Left lung (tissue), 10 donors: ENCODE results near the gene PPP1R27. TPM values are rescaled to one million over a fixed set of nuclear protein-coding genes. Genes with fewer than 3 reads are reported as not detected.

Experiments used
- ATAC-seq: fragments of 200-7000 bp; cut with Tn5 transposase; one replicate; pipeline ENCODE4 v1.9.1; 2020; ENCODE audit warnings: moderate library complexity
- DNase-seq, 4 donors: peaks; one replicate each; pipeline ENCODE4 v3.0.0-alpha.2; 2013 to 2020
- H3K27ac ChIP-seq, 2 donors: fragments of 200-600 bp; sonication (generic) in 1 of 2; one replicate each; pipeline versions ENCODE4 v1.5.0 to v1.8.0; 2020 to 2021
- H3K27me3 ChIP-seq, 2 donors: fragments of 200-600 bp; sonication (generic) in 1 of 2; one replicate each; pipeline versions ENCODE4 v1.5.0 to v1.8.0; 2020 to 2021
- H3K36me3 ChIP-seq, 2 donors: fragments of 200-600 bp; sonication (generic) in 1 of 2; one replicate each; pipeline versions ENCODE4 v1.5.0 to v1.8.0; 2020 to 2021
- H3K4me1 ChIP-seq, 2 donors: fragments of 200-600 bp; one replicate each; pipeline ENCODE4 v1.8.0; 2021
- H3K4me3 ChIP-seq, 2 donors: fragments of 200-600 bp; sonication (generic) in 1 of 2; one replicate each; pipeline versions ENCODE4 v1.5.0 to v1.8.0; 2020 to 2021; ENCODE audit warnings: mild to moderate bottlenecking in 1 of 2
- H3K9me3 ChIP-seq, 2 donors: fragments of 200-600 bp; sonication (generic) in 1 of 2; one replicate each; pipeline versions ENCODE4 v1.5.0 to v1.8.0; 2020 to 2021
- intact Hi-C, 2 donors: fragments of 100-400 bp; cut with DNase I; formaldehyde crosslinking; loops; one replicate each; pipeline versions ENCODE4 v1.11.2 to v1.14.2; 2022
- polyA plus RNA-seq, 6 donors: library from polyadenylated mRNA; unstranded; fragments of 120-200 nt; gene quantifications; one replicate each; pipeline ENCODE4 v1.2.1, GENCODE V29; 2013; ENCODE audit not compliant: insufficient read length in 6 of 6
- total RNA-seq, 2 donors: library from RNA; stranded (reverse); fragmentation: NEBNext Ultra II Directional; extraction: Animal tissue kit (Norgen Biotek cat#: 25700); gene quantifications; one replicate each; pipeline ENCODE4 v1.2.1, GENCODE V29; 2021
- TF ChIP-seq, protein P1 (sequence below), 2 donors: fragments of 200-600 bp; sonication (generic) in 1 of 2; IDR thresholded peaks; one replicate each; pipeline versions ENCODE4 v1.5.0 to v1.8.0; 2021; ENCODE audit warnings: antibody characterized with exemption in 2 of 2
- donor health status: DM: no; HTN: yes; CAD: no.
- donor health status: DM: no; HTN: no; CAD: no.

PPP1R27 gene
- total and polyA plus RNA-seq, 8 donors = 0.11 to 0.28 TPM; not detected in 6

DNA sequence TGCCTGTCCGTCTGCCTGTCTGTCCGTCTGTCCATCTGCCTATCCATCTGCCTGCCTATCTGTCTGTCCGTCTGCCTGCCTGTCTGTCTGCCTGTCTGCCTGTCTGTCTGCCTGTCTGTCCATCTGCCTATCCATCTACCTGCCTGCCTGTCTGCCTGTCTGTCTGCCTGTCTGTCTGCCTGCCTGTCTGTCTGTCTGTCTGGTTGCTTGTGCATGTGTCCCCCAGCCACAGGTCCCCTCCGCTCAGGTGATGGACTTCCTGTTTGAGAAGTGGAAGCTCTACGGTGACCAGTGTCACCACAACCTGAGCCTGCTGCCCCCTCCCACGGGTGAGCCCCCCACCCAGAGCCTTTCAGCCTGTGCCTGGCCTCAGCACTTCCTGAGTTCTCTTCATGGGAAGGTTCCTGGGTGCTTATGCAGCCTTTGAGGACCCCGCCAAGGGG is 25.3 kb downstream of the PPP1R27 start:
- H3K4me1 ChIP-seq = peaks cover 0 to 5% of the 10 kb centered on the region in 2 donors
- no peak for ATAC-seq
- H3K27ac ChIP-seq = no peak overlapping the region
- no peaks in the 10 kb centered on the region for H3K9me3 ChIP-seq
- intact Hi-C loops = no loop called here
- no peak for DNase-seq
- TF ChIP-seq, protein P1, sequence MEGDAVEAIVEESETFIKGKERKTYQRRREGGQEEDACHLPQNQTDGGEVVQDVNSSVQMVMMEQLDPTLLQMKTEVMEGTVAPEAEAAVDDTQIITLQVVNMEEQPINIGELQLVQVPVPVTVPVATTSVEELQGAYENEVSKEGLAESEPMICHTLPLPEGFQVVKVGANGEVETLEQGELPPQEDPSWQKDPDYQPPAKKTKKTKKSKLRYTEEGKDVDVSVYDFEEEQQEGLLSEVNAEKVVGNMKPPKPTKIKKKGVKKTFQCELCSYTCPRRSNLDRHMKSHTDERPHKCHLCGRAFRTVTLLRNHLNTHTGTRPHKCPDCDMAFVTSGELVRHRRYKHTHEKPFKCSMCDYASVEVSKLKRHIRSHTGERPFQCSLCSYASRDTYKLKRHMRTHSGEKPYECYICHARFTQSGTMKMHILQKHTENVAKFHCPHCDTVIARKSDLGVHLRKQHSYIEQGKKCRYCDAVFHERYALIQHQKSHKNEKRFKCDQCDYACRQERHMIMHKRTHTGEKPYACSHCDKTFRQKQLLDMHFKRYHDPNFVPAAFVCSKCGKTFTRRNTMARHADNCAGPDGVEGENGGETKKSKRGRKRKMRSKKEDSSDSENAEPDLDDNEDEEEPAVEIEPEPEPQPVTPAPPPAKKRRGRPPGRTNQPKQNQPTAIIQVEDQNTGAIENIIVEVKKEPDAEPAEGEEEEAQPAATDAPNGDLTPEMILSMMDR (IDR thresholded peaks at IDR 0.05) = no peak
- no peaks in the 10 kb centered on the region for H3K36me3 ChIP-seq
- H3K4me3 ChIP-seq = no peak overlapping the region
- peaks cover 6 to 87% of the 10 kb centered on the region in 2 donors for H3K27me3 ChIP-seq

DNA sequence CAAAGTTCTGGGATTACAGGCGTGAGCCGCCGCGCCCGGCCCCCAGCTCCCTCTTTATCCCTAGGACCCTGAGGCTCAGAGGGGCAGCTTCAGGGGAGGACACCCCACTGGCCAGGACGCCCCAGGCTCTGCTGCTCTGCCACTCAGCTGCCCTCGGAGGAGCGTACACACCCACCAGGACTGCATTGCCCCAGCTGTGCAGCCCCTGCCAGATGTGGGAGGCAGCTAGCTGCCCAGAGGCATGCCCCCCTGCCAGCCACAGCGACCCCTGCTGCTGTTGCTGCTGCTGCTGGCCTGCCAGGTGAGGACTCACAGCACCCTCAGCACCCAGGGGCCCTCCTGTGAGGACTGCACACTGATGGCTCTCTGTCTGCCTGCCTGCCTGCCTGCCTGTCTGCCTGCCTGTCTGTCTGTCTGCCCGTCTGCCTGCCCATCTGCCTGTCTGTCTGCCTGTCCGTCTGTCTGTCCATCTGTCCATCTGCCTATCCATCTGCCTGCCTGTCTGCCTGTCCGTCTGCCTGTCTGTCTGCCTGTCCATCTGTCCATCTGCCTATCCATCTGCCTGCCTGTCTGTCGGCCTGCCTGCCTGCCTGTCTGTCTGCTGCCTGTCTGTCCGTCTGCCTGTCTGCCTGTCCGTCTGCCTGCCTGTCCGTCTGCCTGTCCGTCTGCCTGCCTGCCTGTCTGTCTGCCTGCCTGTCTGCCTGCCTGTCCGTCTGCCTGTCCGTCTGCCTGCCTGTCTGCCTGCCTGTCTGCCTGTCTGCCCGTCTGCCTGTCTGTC is 25.9 kb downstream of the PPP1R27 start:
- TF ChIP-seq, protein P1 (IDR thresholded peaks at IDR 0.05) = no peak
- ATAC-seq = no peak
- H3K9me3 ChIP-seq = no peaks in the 10 kb centered on the region
- H3K36me3 ChIP-seq = no peaks in the 10 kb centered on the region
- no peak overlapping the region for H3K27ac ChIP-seq
- intact Hi-C loops = no loop called here
- H3K4me3 ChIP-seq = no peak overlapping the region
- DNase-seq = no peak
- H3K4me1 ChIP-seq = peaks cover 0 to 11% of the 10 kb centered on the region in 2 donors
- peaks cover 13 to 93% of the 10 kb centered on the region in 2 donors for H3K27me3 ChIP-seq

DNA sequence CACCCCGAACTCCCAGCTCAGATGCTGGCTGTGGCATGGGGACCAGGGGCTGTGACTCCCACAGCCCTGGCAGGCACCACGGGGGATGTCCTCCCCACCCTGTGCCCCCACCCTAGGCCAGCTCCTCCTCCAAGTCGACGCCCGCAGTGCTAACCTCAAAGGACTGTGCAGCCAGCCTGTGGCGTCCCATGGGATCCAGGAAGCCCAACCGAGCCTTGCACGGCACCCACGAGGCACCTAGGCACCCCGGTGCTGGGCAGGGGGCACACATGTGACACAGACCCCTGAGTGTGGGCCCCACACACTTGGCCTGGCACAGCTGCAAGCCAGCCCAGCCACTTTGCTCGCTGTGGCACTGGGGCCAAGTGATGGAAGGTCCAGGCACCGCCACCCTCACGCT is 27.0 kb downstream of the PPP1R27 start:
- intact Hi-C loops = no loop called here
- ATAC-seq (no peak), DNase-seq (no peak)
- H3K9me3 ChIP-seq = no peaks in the 10 kb centered on the region
- TF ChIP-seq, protein P1 (IDR thresholded peaks at IDR 0.05) = no peak
- no peak overlapping the region for H3K4me3 ChIP-seq
- peaks cover 0 to 18% of the 10 kb centered on the region in 2 donors for H3K4me1 ChIP-seq
- H3K36me3 ChIP-seq = no peaks in the 10 kb centered on the region
- no peak overlapping the region for H3K27ac ChIP-seq
- peaks cover 24 to 95% of the 10 kb centered on the region in 2 donors for H3K27me3 ChIP-seq

DNA sequence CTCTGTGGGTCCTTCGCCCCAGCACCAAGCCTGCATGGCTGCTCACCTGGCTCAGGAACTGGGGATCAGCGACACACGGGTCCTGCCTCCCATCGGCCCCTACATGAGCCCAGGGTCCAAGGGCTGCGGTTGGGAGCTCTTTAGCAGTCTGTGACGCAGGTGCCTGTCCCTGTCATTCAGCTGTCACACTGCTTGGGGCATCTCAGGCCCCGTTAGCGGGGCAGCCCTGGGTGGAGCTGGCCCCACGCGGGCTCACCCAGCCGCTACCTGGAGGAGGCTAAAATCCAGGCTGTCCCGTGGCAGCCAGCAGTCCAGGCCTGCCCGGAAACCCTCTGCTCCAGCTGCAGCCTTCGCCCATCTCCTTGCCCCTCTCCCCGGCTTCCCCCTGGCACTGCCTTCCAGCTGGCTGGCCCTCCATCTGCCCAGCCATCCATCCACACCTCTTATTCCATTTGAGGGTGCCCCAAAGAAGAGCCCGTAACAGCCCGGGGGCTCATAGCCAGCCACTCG is 27.6 kb downstream of the PPP1R27 start:
- Histone ChIP-seq H3K4me3 (no peak overlapping the region), H3K36me3 (no peaks in the 10 kb centered on the region), H3K27me3 (peaks cover 30 to 95% of the 10 kb centered on the region in 2 donors), H3K9me3 (no peaks in the 10 kb centered on the region), H3K4me1 (peaks cover 0 to 18% of the 10 kb centered on the region in 2 donors), H3K27ac (no peak overlapping the region)
- ATAC-seq = no peak
- TF ChIP-seq, protein P1 (IDR thresholded peaks at IDR 0.05) = no peak
- intact Hi-C loops = no loop called here
- DNase-seq = no peak

DNA sequence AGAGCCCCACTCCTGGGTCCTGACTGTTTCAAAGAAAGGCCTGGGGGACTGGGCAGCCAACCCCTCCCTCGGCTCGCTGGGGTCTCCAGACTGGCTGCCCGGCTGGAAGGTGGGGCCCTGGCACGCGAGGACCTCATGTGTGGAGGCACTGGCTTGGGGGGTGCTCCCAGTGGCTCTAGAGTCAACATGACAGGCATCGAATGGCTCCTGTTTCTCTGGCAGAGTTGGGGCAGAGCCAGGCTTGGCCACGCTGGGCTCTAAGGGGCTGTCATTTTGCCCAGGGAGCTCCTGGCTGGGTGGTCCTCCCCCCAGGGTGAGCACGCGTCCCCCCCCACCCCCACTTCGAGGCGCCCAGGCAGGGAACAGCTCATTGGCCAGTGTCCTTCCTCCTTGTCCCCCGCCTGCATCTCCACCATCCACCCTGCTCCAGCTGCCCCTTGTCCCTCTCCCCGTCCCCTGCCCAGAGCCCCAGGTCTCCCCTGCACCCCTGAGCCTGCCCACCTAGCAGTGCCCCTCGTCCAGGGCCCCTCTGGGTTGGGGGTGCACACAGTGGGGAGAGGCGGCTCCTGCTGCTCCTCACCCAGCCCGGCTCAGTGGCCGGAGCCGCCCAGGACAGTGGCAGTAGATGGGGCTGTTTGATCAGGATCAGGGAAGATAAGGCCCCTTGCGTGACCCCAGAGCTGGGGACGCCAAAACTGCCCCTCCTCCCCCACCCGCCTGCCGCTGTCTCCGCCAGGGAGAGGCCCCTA is 28.2 kb downstream of the PPP1R27 start:
- Histone ChIP-seq H3K9me3 (no peaks in the 10 kb centered on the region), H3K4me3 (no peak overlapping the region), H3K36me3 (no peaks in the 10 kb centered on the region), H3K27ac (no peak overlapping the region), H3K27me3 (peaks cover 33 to 96% of the 10 kb centered on the region in 2 donors), H3K4me1 (peaks cover 0 to 18% of the 10 kb centered on the region in 2 donors)
- ATAC-seq (no peak), DNase-seq (no peak)
- TF ChIP-seq, protein P1 (IDR thresholded peaks at IDR 0.05) = no peak
- intact Hi-C loops = no loop called here
